ENCODE measurements around the gene MEF2C.

DNA sequence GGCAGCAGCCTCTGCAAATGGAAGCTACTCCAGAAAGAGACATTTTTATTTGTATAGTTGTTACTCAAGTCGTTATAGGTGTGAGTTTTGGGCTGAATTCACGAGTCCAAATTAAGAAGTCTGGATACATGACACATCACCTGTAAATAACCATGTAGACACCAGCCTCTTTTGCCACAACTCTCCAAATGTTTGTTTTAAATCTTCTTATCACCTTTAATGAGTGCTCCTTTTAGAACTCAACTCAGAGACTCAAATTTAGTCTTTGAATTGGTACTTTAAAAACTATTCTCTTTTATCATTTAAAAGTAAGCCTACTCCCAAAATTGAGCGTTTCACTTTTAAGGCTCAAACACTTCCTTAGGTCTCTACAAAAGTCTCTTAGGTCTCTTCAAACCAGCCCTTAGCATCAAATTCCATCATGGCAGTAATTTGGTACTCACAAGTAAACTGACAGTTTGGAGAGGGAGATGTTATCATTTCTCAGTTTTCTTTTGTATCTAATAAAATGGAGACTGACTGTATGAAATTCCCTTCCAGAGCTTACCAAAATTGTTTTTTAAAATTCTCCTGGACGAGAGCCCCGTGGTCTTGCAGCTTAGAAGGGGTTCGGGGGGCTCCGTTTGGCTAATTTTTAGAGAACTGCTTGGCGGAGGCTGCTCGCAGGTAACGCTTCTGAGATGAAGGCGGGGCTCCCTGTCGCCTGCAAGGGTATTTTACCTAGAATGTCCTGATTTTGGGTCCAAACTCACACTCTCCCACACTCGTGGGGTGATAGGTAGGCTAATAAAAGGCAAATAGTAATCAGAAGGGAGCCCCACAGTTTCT lies 194.6 kb downstream of the MEF2C start:
- TF ChIP-seq, protein P1, sequence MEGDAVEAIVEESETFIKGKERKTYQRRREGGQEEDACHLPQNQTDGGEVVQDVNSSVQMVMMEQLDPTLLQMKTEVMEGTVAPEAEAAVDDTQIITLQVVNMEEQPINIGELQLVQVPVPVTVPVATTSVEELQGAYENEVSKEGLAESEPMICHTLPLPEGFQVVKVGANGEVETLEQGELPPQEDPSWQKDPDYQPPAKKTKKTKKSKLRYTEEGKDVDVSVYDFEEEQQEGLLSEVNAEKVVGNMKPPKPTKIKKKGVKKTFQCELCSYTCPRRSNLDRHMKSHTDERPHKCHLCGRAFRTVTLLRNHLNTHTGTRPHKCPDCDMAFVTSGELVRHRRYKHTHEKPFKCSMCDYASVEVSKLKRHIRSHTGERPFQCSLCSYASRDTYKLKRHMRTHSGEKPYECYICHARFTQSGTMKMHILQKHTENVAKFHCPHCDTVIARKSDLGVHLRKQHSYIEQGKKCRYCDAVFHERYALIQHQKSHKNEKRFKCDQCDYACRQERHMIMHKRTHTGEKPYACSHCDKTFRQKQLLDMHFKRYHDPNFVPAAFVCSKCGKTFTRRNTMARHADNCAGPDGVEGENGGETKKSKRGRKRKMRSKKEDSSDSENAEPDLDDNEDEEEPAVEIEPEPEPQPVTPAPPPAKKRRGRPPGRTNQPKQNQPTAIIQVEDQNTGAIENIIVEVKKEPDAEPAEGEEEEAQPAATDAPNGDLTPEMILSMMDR (IDR thresholded peaks at IDR 0.05 in 2 of 3, conservative IDR thresholded peaks at IDR 0.05 in 1 of 3; ENCODE audit: borderline replicate concordance in 1 of 3, insufficient read depth in 1 of 3, low read depth in 2 of 3, low read length in 2 of 3): no peak
- TF ChIP-seq, protein P2, sequence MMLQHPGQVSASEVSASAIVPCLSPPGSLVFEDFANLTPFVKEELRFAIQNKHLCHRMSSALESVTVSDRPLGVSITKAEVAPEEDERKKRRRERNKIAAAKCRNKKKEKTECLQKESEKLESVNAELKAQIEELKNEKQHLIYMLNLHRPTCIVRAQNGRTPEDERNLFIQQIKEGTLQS (IDR thresholded peaks at IDR 0.05): no peak
- TF ChIP-seq ZNF274 (IDR thresholded peaks at IDR 0.05; ENCODE audit: low read depth, low read length) (no peak), CEBPB (IDR thresholded peaks at IDR 0.05; ENCODE audit: low read depth) (no peak), EZH2 (IDR thresholded peaks at IDR 0.05) (no peak), JUND (IDR thresholded peaks at IDR 0.05) (no peak)
- TF ChIP-seq, protein P3, sequence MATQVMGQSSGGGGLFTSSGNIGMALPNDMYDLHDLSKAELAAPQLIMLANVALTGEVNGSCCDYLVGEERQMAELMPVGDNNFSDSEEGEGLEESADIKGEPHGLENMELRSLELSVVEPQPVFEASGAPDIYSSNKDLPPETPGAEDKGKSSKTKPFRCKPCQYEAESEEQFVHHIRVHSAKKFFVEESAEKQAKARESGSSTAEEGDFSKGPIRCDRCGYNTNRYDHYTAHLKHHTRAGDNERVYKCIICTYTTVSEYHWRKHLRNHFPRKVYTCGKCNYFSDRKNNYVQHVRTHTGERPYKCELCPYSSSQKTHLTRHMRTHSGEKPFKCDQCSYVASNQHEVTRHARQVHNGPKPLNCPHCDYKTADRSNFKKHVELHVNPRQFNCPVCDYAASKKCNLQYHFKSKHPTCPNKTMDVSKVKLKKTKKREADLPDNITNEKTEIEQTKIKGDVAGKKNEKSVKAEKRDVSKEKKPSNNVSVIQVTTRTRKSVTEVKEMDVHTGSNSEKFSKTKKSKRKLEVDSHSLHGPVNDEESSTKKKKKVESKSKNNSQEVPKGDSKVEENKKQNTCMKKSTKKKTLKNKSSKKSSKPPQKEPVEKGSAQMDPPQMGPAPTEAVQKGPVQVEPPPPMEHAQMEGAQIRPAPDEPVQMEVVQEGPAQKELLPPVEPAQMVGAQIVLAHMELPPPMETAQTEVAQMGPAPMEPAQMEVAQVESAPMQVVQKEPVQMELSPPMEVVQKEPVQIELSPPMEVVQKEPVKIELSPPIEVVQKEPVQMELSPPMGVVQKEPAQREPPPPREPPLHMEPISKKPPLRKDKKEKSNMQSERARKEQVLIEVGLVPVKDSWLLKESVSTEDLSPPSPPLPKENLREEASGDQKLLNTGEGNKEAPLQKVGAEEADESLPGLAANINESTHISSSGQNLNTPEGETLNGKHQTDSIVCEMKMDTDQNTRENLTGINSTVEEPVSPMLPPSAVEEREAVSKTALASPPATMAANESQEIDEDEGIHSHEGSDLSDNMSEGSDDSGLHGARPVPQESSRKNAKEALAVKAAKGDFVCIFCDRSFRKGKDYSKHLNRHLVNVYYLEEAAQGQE (IDR thresholded peaks at IDR 0.05; ENCODE audit: low read depth): no peak
- TF ChIP-seq, protein P4, sequence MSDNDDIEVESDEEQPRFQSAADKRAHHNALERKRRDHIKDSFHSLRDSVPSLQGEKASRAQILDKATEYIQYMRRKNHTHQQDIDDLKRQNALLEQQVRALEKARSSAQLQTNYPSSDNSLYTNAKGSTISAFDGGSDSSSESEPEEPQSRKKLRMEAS (IDR thresholded peaks at IDR 0.05): no peak
